Mammary epithelial cell (primary cell): ENCODE data around the gene SLC35B4.

ENCODE experiments used
- EZH2 ChIP-seq: IDR thresholded peaks from 2 replicates; pipeline ENCODE4 v1.6.1; 2012; ENCODE audit warnings: low read length, inconsistent platforms, borderline replicate concordance
- TF ChIP-seq, protein P1 (sequence below), 2 donors: IDR thresholded peaks in 1 of 2; conservative IDR thresholded peaks in 1 of 2; 2 replicates each; pipeline ENCODE4 v1.5.1; 2011 to 2012; ENCODE audit warnings: inconsistent platforms in 2 of 2, low read length in 2 of 2, mild to moderate bottlenecking in 2 of 2, control low read depth in 1 of 2, low read depth in 1 of 2; ENCODE audit not compliant: insufficient read depth in 1 of 2; ENCODE audit errors: extremely low read depth in 1 of 2

DNA sequence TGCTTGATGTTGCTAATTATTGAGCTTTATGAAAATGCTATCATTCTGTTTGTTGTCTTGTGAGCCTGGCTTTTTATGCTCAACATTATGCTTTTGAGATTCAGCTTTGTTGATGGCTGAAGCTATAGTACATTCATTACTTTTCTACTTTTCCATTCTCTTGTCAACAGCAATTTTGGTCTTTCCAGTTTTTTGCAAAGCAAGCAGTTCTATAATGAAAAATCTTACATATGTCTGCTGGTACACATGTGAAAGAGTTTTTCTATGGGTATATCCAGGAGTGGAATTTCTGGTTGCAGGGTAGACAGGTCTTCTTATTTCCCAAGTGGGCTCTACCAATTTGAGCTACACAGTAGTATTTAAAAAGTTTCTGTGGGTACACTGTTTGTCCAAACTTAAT lies 36.8 kb downstream of the SLC35B4 start:
- TF ChIP-seq EZH2 = no peak
- TF ChIP-seq, protein P1, sequence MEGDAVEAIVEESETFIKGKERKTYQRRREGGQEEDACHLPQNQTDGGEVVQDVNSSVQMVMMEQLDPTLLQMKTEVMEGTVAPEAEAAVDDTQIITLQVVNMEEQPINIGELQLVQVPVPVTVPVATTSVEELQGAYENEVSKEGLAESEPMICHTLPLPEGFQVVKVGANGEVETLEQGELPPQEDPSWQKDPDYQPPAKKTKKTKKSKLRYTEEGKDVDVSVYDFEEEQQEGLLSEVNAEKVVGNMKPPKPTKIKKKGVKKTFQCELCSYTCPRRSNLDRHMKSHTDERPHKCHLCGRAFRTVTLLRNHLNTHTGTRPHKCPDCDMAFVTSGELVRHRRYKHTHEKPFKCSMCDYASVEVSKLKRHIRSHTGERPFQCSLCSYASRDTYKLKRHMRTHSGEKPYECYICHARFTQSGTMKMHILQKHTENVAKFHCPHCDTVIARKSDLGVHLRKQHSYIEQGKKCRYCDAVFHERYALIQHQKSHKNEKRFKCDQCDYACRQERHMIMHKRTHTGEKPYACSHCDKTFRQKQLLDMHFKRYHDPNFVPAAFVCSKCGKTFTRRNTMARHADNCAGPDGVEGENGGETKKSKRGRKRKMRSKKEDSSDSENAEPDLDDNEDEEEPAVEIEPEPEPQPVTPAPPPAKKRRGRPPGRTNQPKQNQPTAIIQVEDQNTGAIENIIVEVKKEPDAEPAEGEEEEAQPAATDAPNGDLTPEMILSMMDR (conservative IDR thresholded peaks at IDR 0.05 in 1 of 2, IDR thresholded peaks at IDR 0.05 in 1 of 2; ENCODE audit: extremely low read depth in 1 of 2, insufficient read depth in 1 of 2, low read depth in 1 of 2, low read length in 2 of 2) = no peak
